Aorta (tissue), 5 donors: Measurements from ENCODE around the gene DCDC2C. TPM values are rescaled to one million over a fixed set of nuclear protein-coding genes. Genes with fewer than 3 reads are reported as not detected.
A peak's percentile ranks its signal among the peaks of the same experiment; 100 is the strongest.

Source experiments
- ATAC-seq: fragments of 200-7000 bp; cut with Tn5 transposase; one replicate; pipeline ENCODE4 v1.9.1; 2022; ENCODE audit warnings: moderate library complexity; ENCODE audit not compliant: low FRiP score
- DNase-seq, 2 donors: peaks; one replicate each; pipeline ENCODE4 v3.0.0-alpha.2; 2020
- H3K27ac ChIP-seq, 2 donors: one replicate each; pipeline ENCODE4 v1.5.1; 2013; ENCODE audit warnings: low read length in 2 of 2, mild to moderate bottlenecking in 2 of 2, moderate library complexity in 2 of 2, control low read depth in 1 of 2, inconsistent platforms in 1 of 2, low read depth in 1 of 2
- H3K27me3 ChIP-seq, 2 donors: one replicate each; pipeline ENCODE4 v1.6.1; 2013; ENCODE audit warnings: control low read depth in 1 of 2, low read length in 1 of 2, mild to moderate bottlenecking in 1 of 2, moderate library complexity in 1 of 2; ENCODE audit not compliant: insufficient read depth in 2 of 2, control insufficient read depth in 1 of 2
- H3K36me3 ChIP-seq, 2 donors: one replicate each; pipeline ENCODE4 v1.6.1; 2013; ENCODE audit warnings: control low read depth in 1 of 2, low read length in 1 of 2, mild to moderate bottlenecking in 1 of 2; ENCODE audit not compliant: insufficient read depth in 2 of 2, control insufficient read depth in 1 of 2
- H3K4me1 ChIP-seq, 2 donors: one replicate each; pipeline ENCODE4 v1.6.1; 2013; ENCODE audit warnings: low read length in 2 of 2, control low read depth in 1 of 2, mild to moderate bottlenecking in 1 of 2, moderate library complexity in 1 of 2; ENCODE audit not compliant: insufficient read depth in 2 of 2, control insufficient read depth in 1 of 2
- H3K4me3 ChIP-seq, 2 donors: one replicate each; pipeline ENCODE4 v1.5.1; 2013; ENCODE audit warnings: low read length in 2 of 2, control low read depth in 1 of 2, mild to moderate bottlenecking in 1 of 2
- H3K9me3 ChIP-seq: one replicate; pipeline ENCODE4 v1.6.1; 2013; ENCODE audit warnings: mild to moderate bottlenecking, low read length; ENCODE audit not compliant: control insufficient read depth
- WGBS, 2 donors: extraction: QIAGEN DNeasy Blood & Tissue Kit; methylation state at CpG; one replicate each; pipeline ENCODE4 v1.1.7; 2013; 5-methylcytosine and 5-hydroxymethylcytosine counted together
- intact Hi-C, 2 donors: fragments of 100-400 bp; cut with DNase I; formaldehyde crosslinking; loops; one replicate each; pipeline versions ENCODE4 v1.14.2 to v1.15.0; 2022
- polyA plus RNA-seq, 2 donors: library from polyadenylated mRNA; stranded (reverse); fragments of 200-250 nt; gene quantifications; one replicate each; pipeline ENCODE4 v1.2.3, GENCODE V29; 2013
- total RNA-seq, 2 donors: library from RNA; stranded (reverse); fragmentation: NEBNext Ultra II Directional; extraction: Animal tissue kit (Norgen Biotek cat#: 25700); gene quantifications; one replicate each; pipeline ENCODE4 v1.2.1, GENCODE V29; 2021
- donor health status: healthy with polysubstance abuse.
- donor health status: Bipolar disorder and iron deficiency.
- donor health status: DM: no; HTN: no; CAD: no.
- donor health status: DM: no; HTN: no; CAD: no.
- donor health status: DM: yes; HTN: yes; CAD: no.

The DCDC2C gene
- total and polyA plus RNA-seq, 4 donors: 0.27 to 10.7 (median 2.4) TPM; not detected in 1

DNA sequence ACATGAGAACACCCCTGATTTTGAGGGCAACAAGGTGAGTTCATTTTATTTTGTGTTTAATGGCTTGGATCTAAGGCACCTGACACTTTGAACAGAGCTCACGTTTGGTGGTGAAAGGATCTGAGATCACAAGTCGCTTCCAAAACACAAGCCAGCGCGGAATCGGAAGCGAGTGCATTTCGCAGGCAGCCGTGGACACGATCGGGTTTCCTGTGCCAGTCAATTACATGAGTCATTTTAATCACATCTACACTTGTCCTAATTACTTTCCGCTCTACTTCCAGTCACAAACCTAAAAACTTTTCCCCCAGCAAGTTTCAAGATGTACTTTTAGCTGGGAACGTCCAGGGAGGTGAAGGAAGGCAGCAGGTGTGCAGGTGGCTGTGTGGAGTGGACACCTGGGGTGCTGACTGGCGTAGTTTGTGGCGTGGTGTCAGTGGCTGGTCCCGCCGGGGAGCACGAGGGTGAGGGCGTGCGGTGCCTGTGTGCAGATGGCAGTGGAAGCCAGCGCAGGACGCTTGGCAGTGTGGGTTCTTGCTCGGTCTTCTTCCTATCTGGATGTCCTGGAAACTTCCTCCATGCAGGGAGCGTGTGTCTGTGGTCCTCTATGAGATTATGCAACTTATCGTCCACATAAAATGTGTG is 75.6 kb downstream of the DCDC2C start:
- ATAC-seq: no peak
- 85 to 89% methylated on average over 24 of the region's 24 CpGs for WGBS, 2 donors
- intact Hi-C loops: loop anchor here in 1 of 2 donors (5.0 kb wide), 1 partner anchor 52 kb away; no protein-coding TSS in a partner anchor
- H3K9me3 ChIP-seq: no peaks in the 10 kb centered on the region
- no peaks in the 10 kb centered on the region for H3K36me3 ChIP-seq
- H3K27ac ChIP-seq: no peak overlapping the region
- no peaks in the 10 kb centered on the region for H3K27me3 ChIP-seq
- H3K4me3 ChIP-seq: no peak overlapping the region
- H3K4me1 ChIP-seq: no peaks in the 10 kb centered on the region
- DNase-seq: no peak

DNA sequence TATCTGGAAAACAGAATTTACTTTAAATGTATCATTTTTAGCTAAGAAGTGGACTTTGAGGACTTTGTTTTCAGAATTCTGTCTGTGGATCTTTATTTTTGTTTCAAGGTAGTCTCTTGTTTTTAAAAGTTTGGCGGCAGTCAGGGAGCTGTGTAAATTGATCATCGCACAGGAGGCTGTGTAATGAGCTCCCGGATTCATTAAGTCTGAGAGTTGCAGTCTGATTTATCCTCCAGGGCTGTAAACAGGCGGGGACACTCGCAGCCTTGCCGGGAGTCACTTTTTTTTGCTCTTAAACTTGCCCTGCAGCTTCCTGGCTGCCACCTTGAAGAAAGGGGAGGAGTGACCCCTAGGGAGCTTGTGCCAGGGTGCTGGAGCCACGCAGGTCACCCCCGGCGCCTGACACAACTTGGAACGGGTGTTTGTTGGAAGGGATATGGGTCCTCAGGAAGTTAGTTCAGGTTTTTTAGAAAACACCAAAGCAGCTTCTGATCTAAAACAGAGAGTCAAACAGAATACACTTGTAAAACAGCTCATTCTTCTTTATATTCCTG is 76.2 kb downstream of the DCDC2C start:
- no peaks in the 10 kb centered on the region for H3K4me1 ChIP-seq
- ATAC-seq: no peak
- WGBS, 2 donors: 67 to 72% methylated on average over 10 of the region's 10 CpGs

DNA sequence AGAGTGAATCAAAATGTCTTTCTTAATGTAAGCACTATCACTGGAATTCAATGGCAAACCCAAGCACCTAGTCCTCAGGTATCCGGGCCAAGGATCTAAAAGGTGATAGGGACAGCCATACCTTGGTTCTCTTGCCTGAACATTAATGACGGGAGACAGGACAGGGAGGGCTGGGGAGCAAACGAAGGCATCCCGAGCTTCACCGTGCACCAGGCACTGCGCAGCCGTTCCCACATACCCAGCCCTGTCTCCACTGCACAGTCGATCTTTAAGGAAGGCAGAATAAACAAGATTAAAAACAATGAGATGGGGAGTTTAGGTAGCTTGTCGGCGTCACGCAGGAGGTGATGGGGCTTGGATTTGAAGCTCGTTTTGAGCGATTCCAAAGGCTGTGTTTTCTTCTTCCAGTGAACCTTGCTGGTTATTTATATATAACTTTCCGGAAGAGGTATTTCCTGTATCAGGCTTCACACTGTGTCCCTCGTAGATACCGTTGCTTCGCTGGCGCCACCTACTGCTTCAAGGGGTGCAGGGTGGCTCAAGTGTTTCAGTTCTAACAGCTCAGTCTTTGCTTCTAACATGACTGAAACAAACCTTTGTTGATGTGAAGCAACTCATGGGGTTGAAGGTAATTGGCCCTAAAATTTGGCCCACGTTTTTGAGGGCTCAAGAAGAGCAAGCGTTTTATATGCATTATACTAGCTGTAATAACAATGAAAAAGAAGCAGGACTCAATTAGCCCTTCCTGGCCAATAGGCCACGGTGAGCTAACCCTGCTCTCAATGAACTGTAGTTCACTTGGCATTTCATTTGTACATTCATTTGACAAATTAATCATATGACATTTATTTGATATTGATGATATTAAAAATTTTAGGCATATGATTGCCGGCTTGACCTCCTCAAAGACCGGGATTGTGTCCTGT is 77.4 kb downstream of the DCDC2C start:
- Histone ChIP-seq H3K4me1 (no peaks in the 10 kb centered on the region), H3K9me3 (no peaks in the 10 kb centered on the region), H3K27me3 (no peaks in the 10 kb centered on the region), H3K36me3 (no peaks in the 10 kb centered on the region), H3K4me3 (no peak overlapping the region), H3K27ac (no peak overlapping the region)
- intact Hi-C loops: no loop called here
- ATAC-seq (peak; percentile 72), DNase-seq (peak in 1 of 2 donors; percentile 67)
- 31% methylated on average over 23 of the region's 23 CpGs for WGBS, 2 donors

More for the DNA sequence above, 76.2 kb downstream of the DCDC2C start:
- intact Hi-C loops: loop anchor here in 1 of 2 donors (5.0 kb wide), 1 partner anchor 52 kb away; no protein-coding TSS in a partner anchor
- Histone ChIP-seq H3K27ac (no peak overlapping the region), H3K4me3 (no peak overlapping the region), H3K27me3 (no peaks in the 10 kb centered on the region), H3K36me3 (no peaks in the 10 kb centered on the region), H3K9me3 (no peaks in the 10 kb centered on the region)
- DNase-seq: no peak

DNA sequence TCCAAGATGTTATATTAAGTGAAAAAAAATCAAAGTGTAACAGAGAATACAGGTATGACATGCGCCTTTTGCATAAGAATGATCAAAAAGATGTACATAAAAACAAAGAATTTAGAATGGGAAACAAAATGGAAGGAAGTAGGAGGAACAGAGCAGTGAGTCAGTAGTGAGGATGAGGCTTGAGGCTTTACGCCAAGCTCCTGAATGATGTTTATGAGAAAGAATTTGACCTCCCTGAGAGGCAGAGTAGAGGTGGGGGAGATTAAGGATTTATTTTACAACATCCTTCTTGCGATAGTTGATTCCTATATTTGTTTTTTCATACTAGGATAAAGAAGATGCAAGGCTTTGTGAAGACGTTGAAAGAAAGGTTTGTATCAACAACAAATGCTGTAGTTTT is 81.4 kb downstream of the DCDC2C start:
- no peaks in the 10 kb centered on the region for H3K36me3 ChIP-seq
- DNase-seq: no peak
- H3K4me3 ChIP-seq: no peak overlapping the region
- H3K27ac ChIP-seq: no peak overlapping the region
- no peaks in the 10 kb centered on the region for H3K9me3 ChIP-seq
- intact Hi-C loops: no loop called here
- 86% methylated on average over 4 of the region's 4 CpGs for WGBS, 2 donors
- H3K4me1 ChIP-seq: no peaks in the 10 kb centered on the region
- H3K27me3 ChIP-seq: no peaks in the 10 kb centered on the region
- no peak for ATAC-seq

DNA sequence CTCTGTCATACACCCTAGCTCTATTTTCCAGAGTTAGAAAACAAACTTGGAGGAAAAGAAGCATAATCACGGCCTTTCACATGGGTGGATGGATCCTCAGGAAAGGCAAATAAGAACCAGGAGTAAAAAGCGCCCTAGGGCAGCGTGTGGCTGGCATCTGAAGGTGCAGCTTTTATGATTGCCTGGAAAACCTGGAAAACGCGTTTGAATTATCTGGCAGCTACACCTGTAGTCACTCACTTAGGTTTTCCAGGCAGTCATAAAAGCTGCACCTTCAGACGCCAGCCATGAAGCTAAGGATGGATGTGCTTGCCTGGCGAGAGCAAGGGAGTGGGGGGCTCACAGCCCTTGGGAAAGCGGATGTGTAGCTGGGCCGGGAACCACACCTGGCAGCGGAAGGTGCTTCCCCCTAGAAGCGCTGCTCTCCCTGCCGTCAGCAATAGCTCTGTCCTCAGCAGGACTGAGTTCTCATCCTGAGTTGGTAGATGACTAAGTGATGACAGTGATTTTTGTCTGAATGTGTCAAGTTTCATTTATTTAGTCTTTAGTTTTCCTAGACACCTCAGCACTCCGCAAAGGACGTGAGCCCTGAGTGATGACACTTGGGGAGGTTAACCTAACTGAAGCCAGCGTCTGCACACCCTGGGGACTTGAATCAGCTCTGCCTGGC is 82.0 kb downstream of the DCDC2C start:
- Histone ChIP-seq H3K4me3 (no peak overlapping the region), H3K36me3 (no peaks in the 10 kb centered on the region), H3K27ac (no peak overlapping the region), H3K9me3 (no peaks in the 10 kb centered on the region), H3K4me1 (no peaks in the 10 kb centered on the region), H3K27me3 (no peaks in the 10 kb centered on the region)
- intact Hi-C loops: no loop called here
- DNase-seq (no peak), ATAC-seq (no peak)
- 80 to 85% methylated on average over 15 of the region's 15 CpGs for WGBS, 2 donors

DNA sequence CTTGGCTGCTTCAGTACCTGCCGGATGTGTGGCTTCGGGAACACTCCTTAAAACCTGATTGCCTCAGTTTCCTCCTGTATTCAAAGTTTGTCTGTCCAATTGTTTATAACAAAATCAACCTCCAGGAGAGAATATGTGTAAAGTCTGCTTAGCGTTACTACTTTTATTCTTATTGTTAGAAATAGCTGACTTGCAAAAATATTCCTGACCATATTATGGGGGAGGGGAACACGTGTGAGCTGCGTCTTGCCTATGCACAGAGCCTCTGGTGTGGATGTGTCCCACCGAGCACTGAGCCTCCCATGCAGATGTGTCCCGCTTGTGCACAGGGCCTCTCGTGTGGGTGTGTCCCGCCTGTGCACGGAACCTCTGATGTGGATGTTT is 82.5 kb downstream of the DCDC2C start:
- 90 to 91% methylated on average over 10 of the region's 10 CpGs for WGBS, 2 donors
- DNase-seq (no peak), ATAC-seq (no peak)
- H3K9me3 ChIP-seq: no peaks in the 10 kb centered on the region
- no peak overlapping the region for H3K27ac ChIP-seq
- no peaks in the 10 kb centered on the region for H3K4me1 ChIP-seq
- intact Hi-C loops: no loop called here
- H3K36me3 ChIP-seq: no peaks in the 10 kb centered on the region
- no peaks in the 10 kb centered on the region for H3K27me3 ChIP-seq
- no peak overlapping the region for H3K4me3 ChIP-seq

DNA sequence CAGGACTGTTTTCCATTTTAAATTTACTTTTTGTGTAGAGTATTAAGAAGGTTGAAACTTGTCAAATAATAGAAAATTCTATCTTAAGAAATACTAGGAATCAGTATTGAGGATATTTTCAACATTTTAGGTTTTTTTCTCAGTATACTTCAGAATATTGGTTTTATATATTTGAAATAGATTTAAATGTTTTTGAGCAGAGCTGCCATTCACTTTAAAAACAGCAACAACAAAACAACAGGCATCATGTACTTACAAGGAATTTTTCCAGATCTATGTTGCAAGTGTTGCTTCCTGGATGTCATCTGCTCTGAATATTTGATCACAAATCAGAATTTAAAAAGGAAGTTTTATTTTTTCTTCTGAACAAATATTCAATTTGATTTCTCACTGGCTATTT is 84.4 kb downstream of the DCDC2C start:
- no peaks in the 10 kb centered on the region for H3K27me3 ChIP-seq
- H3K4me3 ChIP-seq: no peak overlapping the region
- DNase-seq: no peak
- H3K9me3 ChIP-seq: peaks cover 2% of the 10 kb centered on the region
- H3K4me1 ChIP-seq: no peaks in the 10 kb centered on the region
- intact Hi-C loops: no loop called here
- H3K36me3 ChIP-seq: no peaks in the 10 kb centered on the region
- H3K27ac ChIP-seq: no peak overlapping the region
- no peak for ATAC-seq

DNA sequence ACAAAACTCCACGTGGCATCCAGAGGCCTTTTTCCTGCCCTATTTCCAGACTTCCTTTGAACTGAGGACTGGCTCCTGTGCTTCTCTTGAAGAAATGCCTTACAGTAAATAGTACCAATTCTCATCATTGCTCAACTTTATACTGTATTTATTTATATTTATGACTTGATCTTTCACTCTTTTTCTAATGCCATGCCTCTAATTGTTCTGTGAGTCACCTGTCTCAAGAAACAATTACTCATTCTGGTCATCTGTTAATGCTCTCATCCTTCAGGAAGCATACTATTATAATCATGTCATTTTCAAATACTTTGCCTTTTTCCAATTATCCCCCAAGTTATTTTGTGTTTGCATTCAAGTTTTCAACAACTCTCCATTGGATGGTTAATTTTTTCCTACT is 85.9 kb downstream of the DCDC2C start:
- H3K36me3 ChIP-seq: no peaks in the 10 kb centered on the region
- H3K4me3 ChIP-seq: no peak overlapping the region
- H3K27ac ChIP-seq: no peak overlapping the region
- intact Hi-C loops: no loop called here
- ATAC-seq (no peak), DNase-seq (no peak)
- 4 to 11% methylated on average over 1 of the region's 1 CpG for WGBS, 2 donors
- H3K9me3 ChIP-seq: peaks cover 2% of the 10 kb centered on the region
- H3K27me3 ChIP-seq: no peaks in the 10 kb centered on the region
- H3K4me1 ChIP-seq: no peaks in the 10 kb centered on the region
